SK-N-SH (cell line): ENCODE measurements around the gene BSPRY. TPM values are rescaled to one million over a fixed set of nuclear protein-coding genes. Genes with fewer than 3 reads are reported as not detected.

Experiments
- CTCF ChIA-PET: fragments of 300-600, 350-600 bp; formaldehyde crosslinking; extraction: SDS; loops from one replicate; lab custom pipeline; 2021; lab: Yijun Ruan, JAX
- POLR2A ChIA-PET: fragments of 350-600 bp; sonication (Branson Sonifier 250); formaldehyde crosslinking; extraction: SDS; loops from one replicate; lab custom pipeline; 2020; ENCODE audit warnings: antibody characterized with exemption, inconsistent platforms; lab: Yijun Ruan, JAX
- DNase-seq: peaks from one replicate; pipeline ENCODE4 v3.0.0; 2012
- H2AFZ ChIP-seq: fragments of 200-600 bp; sonication (generic); 2 replicates; pipeline ENCODE4 v1.8.1; 2016; ENCODE audit warnings: antibody characterized with exemption, mild to moderate bottlenecking, low read depth
- H3F3A ChIP-seq: fragments of 200-600 bp; sonication (generic); replicated peaks from 2 replicates; pipeline ENCODE3; 2016; ENCODE audit warnings: antibody characterized with exemption, mild to moderate bottlenecking; ENCODE audit not compliant: insufficient read depth
- H3K27ac ChIP-seq, 2 experiments: fragments of 200-500 bp in 1 of 2; fragments of 200-600 bp in 1 of 2; sonication (Bioruptor generic) in 1 of 2; sonication (generic), shearing (Covaris generic) in 1 of 2; 2 replicates each; pipeline versions ENCODE4 v1.5.1 to v1.6.1; 2014 to 2016; ENCODE audit warnings: low read depth in 2 of 2, inconsistent platforms in 1 of 2, low read length in 1 of 2, mild to moderate bottlenecking in 1 of 2, mixed read lengths in 1 of 2
- H3K27me3 ChIP-seq: fragments of 200-600 bp; sonication (generic), shearing (Covaris generic); 2 replicates; pipeline ENCODE4 v1.6.1; 2016; ENCODE audit warnings: mixed run types; ENCODE audit not compliant: insufficient read depth
- H3K36me3 ChIP-seq, 2 experiments: fragments of 200-500 bp in 1 of 2; fragments of 200-600 bp in 1 of 2; sonication (Bioruptor generic) in 1 of 2; sonication (generic) in 1 of 2; replicated peaks in 1 of 2; 2 replicates each; pipeline versions ENCODE3 to v1.5.1; 2014 to 2016; ENCODE audit warnings: low read length in 1 of 2, mild to moderate bottlenecking in 1 of 2; ENCODE audit not compliant: insufficient read depth in 2 of 2, control insufficient read depth in 1 of 2
- H3K4me1 ChIP-seq, 2 experiments: fragments of 200-500 bp in 1 of 2; fragments of 200-600 bp in 1 of 2; sonication (Bioruptor generic) in 1 of 2; sonication (generic), shearing (Covaris generic) in 1 of 2; 2 replicates each; pipeline versions ENCODE4 v1.5.1 to v1.6.1; 2014 to 2016; ENCODE audit warnings: low read depth in 1 of 2, low read length in 1 of 2, mixed run types in 1 of 2; ENCODE audit not compliant: insufficient read depth in 2 of 2, control insufficient read depth in 1 of 2
- H3K4me2 ChIP-seq: fragments of 200-600 bp; sonication (generic), shearing (Covaris generic); 2 replicates; pipeline ENCODE4 v1.6.1; 2017; ENCODE audit warnings: mixed run types
- H3K4me3 ChIP-seq, 2 experiments: fragments of 200-500 bp in 1 of 2; fragments of 200-600 bp in 1 of 2; sonication (Bioruptor generic) in 1 of 2; sonication (generic), shearing (Covaris generic) in 1 of 2; 2 replicates each; pipeline versions ENCODE4 v1.5.1 to v1.8.1; 2014 to 2016; ENCODE audit warnings: low read depth in 2 of 2, inconsistent platforms in 1 of 2, low read length in 1 of 2, mild to moderate bottlenecking in 1 of 2, mixed read lengths in 1 of 2, moderate library complexity in 1 of 2
- H3K79me2 ChIP-seq: fragments of 200-600 bp; sonication (generic); 2 replicates; pipeline ENCODE4 v1.8.1; 2017; ENCODE audit warnings: mild to moderate bottlenecking; ENCODE audit not compliant: insufficient read depth
- H3K9ac ChIP-seq: fragments of 200-600 bp; sonication (generic); 2 replicates; pipeline ENCODE4 v1.6.1; 2017; ENCODE audit warnings: mixed run types
- H3K9me2 ChIP-seq: fragments of 200-600 bp; sonication (generic); 2 replicates; pipeline ENCODE4 v1.6.1; 2017; ENCODE audit warnings: mixed run types
- H3K9me3 ChIP-seq: fragments of 200-600 bp; sonication (generic); 2 replicates; pipeline ENCODE4 v1.6.1; 2017; ENCODE audit warnings: mixed run types, mild to moderate bottlenecking, moderate library complexity
- H4K20me1 ChIP-seq: fragments of 200-600 bp; sonication (generic); 2 replicates; pipeline ENCODE4 v1.6.1; 2017; ENCODE audit warnings: mild to moderate bottlenecking, mixed run types; ENCODE audit not compliant: insufficient read depth
- CHD2 ChIP-seq: fragments of 150-350 bp; IDR thresholded peaks from 2 replicates; pipeline ENCODE4 v1.6.1; 2018; ENCODE audit warnings: low read length; ENCODE audit not compliant: partially characterized antibody
- ELF1 ChIP-seq: IDR thresholded peaks from 2 replicates; pipeline ENCODE4 v1.4.0; 2012
- FOSL2 ChIP-seq: IDR thresholded peaks from 2 replicates; pipeline ENCODE4 v1.4.0; 2012; ENCODE audit warnings: low read depth, mild to moderate bottlenecking, moderate library complexity, borderline replicate concordance
- FOXM1 ChIP-seq: IDR thresholded peaks from 2 replicates; pipeline ENCODE4 v1.4.0; 2012; ENCODE audit warnings: low read depth, mild to moderate bottlenecking
- GATA2 ChIP-seq: sonication (generic); formaldehyde crosslinking; IDR thresholded peaks from 2 replicates; pipeline ENCODE4 v1.5.0; 2020; ENCODE audit warnings: mild to moderate bottlenecking, missing genetic modification reagents
- IRF3 ChIP-seq: fragments of 150-350 bp; IDR thresholded peaks from 2 replicates; pipeline ENCODE4 v1.6.1; 2016; ENCODE audit warnings: mild to moderate bottlenecking, low read depth, low read length
- JUND ChIP-seq: IDR thresholded peaks from 2 replicates; pipeline ENCODE4 v1.4.0; 2012
- MEF2A ChIP-seq: IDR thresholded peaks from 2 replicates; pipeline ENCODE4 v1.4.0; 2012; ENCODE audit warnings: low read depth, borderline replicate concordance
- MXI1 ChIP-seq: IDR thresholded peaks from 2 replicates; pipeline ENCODE4 v1.6.1; 2012; ENCODE audit warnings: mild to moderate bottlenecking, low read depth, low read length, improper control_type of control experiment
- NRF1 ChIP-seq: IDR thresholded peaks from 2 replicates; pipeline ENCODE4 v1.6.1; 2012; ENCODE audit warnings: low read depth, mild to moderate bottlenecking, low read length
- POLR2AphosphoS5 ChIP-seq: IDR thresholded peaks from 2 replicates; pipeline ENCODE4 v1.6.1; 2012; ENCODE audit warnings: low read depth, low read length
- RAD21 ChIP-seq: IDR thresholded peaks from 2 replicates; pipeline ENCODE4 v1.6.1; 2012; ENCODE audit warnings: mild to moderate bottlenecking, low read length
- RCOR1 ChIP-seq: fragments of 150-350 bp; IDR thresholded peaks from 2 replicates; pipeline ENCODE4 v1.6.1; 2017; ENCODE audit warnings: antibody characterized with exemption, low read length
- RXRA ChIP-seq: IDR thresholded peaks from 2 replicates; pipeline ENCODE4 v1.4.0; 2012; ENCODE audit warnings: low read depth, mild to moderate bottlenecking, borderline replicate concordance
- SIN3A ChIP-seq: IDR thresholded peaks from 2 replicates; pipeline ENCODE4 v1.6.1; 2012; ENCODE audit warnings: low read depth, mild to moderate bottlenecking, low read length, moderate library complexity, borderline replicate concordance
- TAF1 ChIP-seq: IDR thresholded peaks from 2 replicates; pipeline ENCODE4 v1.6.1; 2012; ENCODE audit warnings: low read depth, mild to moderate bottlenecking, low read length, moderate library complexity, borderline replicate concordance
- TEAD4 ChIP-seq: IDR thresholded peaks from 2 replicates; pipeline ENCODE4 v1.4.0; 2012; ENCODE audit warnings: mild to moderate bottlenecking, borderline replicate concordance; ENCODE audit not compliant: insufficient read depth
- USF1 ChIP-seq: IDR thresholded peaks from 2 replicates; pipeline ENCODE4 v1.4.0; 2012; ENCODE audit warnings: low read depth, borderline replicate concordance
- YY1 ChIP-seq: IDR thresholded peaks from 2 replicates; pipeline ENCODE4 v1.4.0; 2012; ENCODE audit warnings: low read depth, mild to moderate bottlenecking
- WGBS: methylation state at CpG from one replicate; pipeline ENCODE4 v1.1.6; 2017; ENCODE audit warnings: low lambda C conversion rate; 5-methylcytosine and 5-hydroxymethylcytosine counted together
- polyA plus RNA-seq, 3 experiments: library from polyadenylated mRNA; depleted of rRNA; stranded (reverse); fragments of >200 nt; gene quantifications; 2 replicates each; pipeline ENCODE4 v1.2.3, GENCODE V29; 2012
- TF ChIP-seq, protein P1 (sequence below): IDR thresholded peaks from 2 replicates; pipeline ENCODE4 v1.6.1; 2012; ENCODE audit warnings: mild to moderate bottlenecking, low read depth, low read length, moderate library complexity
- TF ChIP-seq, protein P2 (sequence below): IDR thresholded peaks from 2 replicates; pipeline ENCODE4; 2012

BSPRY gene
- polyA plus RNA-seq, 1 of the 3 experiments (the other 2 are of a cell fraction): not detected

- no peak overlapping the region for H3K4me2 ChIP-seq
- peak; percentile 4 for DNase-seq
- no peak overlapping the region for H3K4me3 ChIP-seq
- H3K27ac ChIP-seq: no peak overlapping the region
- peaks cover 6% of the 10 kb centered on the region for H3K79me2 ChIP-seq
- no peaks in the 10 kb centered on the region for H3K9me3 ChIP-seq
- no peaks in the 10 kb centered on the region for H4K20me1 ChIP-seq
- no peak overlapping the region for H2AFZ ChIP-seq
- peaks cover 6% of the 10 kb centered on the region for H3F3A ChIP-seq
- no peak overlapping the region for H3K9ac ChIP-seq
- TF ChIP-seq SIN3A: no peak
- no peak for TF ChIP-seq RAD21
- no peak for TF ChIP-seq RCOR1
- TF ChIP-seq, protein P1, sequence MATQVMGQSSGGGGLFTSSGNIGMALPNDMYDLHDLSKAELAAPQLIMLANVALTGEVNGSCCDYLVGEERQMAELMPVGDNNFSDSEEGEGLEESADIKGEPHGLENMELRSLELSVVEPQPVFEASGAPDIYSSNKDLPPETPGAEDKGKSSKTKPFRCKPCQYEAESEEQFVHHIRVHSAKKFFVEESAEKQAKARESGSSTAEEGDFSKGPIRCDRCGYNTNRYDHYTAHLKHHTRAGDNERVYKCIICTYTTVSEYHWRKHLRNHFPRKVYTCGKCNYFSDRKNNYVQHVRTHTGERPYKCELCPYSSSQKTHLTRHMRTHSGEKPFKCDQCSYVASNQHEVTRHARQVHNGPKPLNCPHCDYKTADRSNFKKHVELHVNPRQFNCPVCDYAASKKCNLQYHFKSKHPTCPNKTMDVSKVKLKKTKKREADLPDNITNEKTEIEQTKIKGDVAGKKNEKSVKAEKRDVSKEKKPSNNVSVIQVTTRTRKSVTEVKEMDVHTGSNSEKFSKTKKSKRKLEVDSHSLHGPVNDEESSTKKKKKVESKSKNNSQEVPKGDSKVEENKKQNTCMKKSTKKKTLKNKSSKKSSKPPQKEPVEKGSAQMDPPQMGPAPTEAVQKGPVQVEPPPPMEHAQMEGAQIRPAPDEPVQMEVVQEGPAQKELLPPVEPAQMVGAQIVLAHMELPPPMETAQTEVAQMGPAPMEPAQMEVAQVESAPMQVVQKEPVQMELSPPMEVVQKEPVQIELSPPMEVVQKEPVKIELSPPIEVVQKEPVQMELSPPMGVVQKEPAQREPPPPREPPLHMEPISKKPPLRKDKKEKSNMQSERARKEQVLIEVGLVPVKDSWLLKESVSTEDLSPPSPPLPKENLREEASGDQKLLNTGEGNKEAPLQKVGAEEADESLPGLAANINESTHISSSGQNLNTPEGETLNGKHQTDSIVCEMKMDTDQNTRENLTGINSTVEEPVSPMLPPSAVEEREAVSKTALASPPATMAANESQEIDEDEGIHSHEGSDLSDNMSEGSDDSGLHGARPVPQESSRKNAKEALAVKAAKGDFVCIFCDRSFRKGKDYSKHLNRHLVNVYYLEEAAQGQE: no peak
- no peak for TF ChIP-seq POLR2AphosphoS5
- no peak for TF ChIP-seq FOSL2
- TF ChIP-seq JUND: no peak
- TF ChIP-seq NRF1: no peak
- no peak for TF ChIP-seq MEF2A
- no peak for TF ChIP-seq RXRA
- no peak for TF ChIP-seq CHD2
- TF ChIP-seq USF1: no peak
- no peak for TF ChIP-seq YY1
- ChIA-PET POLR2A (no interaction called here), CTCF (no interaction called here)
- 80% methylated on average over 3 of the region's 3 CpGs for WGBS
- H3K27me3 ChIP-seq: no peaks in the 10 kb centered on the region
- H3K4me1 ChIP-seq: peaks cover 8 to 10% of the 10 kb centered on the region in 2 experiments; a peak in 1 of 4 replicates
- H3K9me2 ChIP-seq: no peaks in the 10 kb centered on the region
- peaks cover 0 to 3% of the 10 kb centered on the region in 2 experiments for H3K36me3 ChIP-seq
Measured at GRCh38 chr9:113397203-113397631, 47.9 kb downstream of the BSPRY start.

DNA sequence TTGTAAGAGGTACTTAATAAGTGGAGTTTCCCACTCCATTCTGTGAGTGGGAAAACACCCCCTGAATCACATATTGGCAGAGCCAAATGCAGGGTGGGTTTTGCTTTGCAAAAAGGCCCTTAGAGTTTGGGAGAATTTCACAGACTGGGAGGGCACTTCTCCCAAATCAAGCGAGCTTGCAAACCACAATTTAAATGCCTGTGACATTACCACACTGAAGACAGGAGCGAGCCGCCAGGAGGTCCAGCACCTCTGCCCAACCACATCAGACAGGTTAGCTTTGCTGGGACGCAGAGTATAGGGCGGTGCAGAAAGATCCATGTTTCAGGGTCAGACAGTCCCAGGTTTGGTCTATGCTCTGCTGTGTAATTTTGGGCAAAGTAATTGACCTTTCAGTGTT lies 49.5 kb downstream of the BSPRY start:
- POLR2A ChIA-PET: no interaction called here
- Histone ChIP-seq H3K27ac (no peak overlapping the region), H3K4me3 (no peak overlapping the region), H4K20me1 (no peaks in the 10 kb centered on the region), H3K4me1 (peaks cover 8 to 10% of the 10 kb centered on the region in 2 experiments; a peak in 1 of 4 replicates), H2AFZ (no peak overlapping the region), H3K9me2 (no peaks in the 10 kb centered on the region), H3K79me2 (peaks cover 6% of the 10 kb centered on the region), H3K4me2 (peak overlapping the region; percentile 47), H3K27me3 (no peaks in the 10 kb centered on the region), H3K9ac (no peak overlapping the region), H3F3A (peaks cover 6% of the 10 kb centered on the region), H3K36me3 (no peaks in the 10 kb centered on the region), H3K9me3 (no peaks in the 10 kb centered on the region)
- WGBS: 95% methylated on average over 5 of the region's 5 CpGs
- CTCF ChIA-PET: interaction anchor here (0.9 to 14.1 kb wide), 5 partner anchors 11 to 192 kb away, joined by 3 to 145 read pairs (median 6); partner anchors contain the start of genes C9orf43 and POLE3
- no peak for DNase-seq
- TF ChIP-seq IRF3 (no peak), GATA2 (CRISPR knock-in tag) (no peak), ELF1 (no peak), USF1 (no peak), RXRA (no peak), MXI1 (no peak), FOXM1 (no peak), TEAD4 (no peak), JUND (no peak), TAF1 (no peak), FOSL2 (no peak)
- TF ChIP-seq, protein P2, sequence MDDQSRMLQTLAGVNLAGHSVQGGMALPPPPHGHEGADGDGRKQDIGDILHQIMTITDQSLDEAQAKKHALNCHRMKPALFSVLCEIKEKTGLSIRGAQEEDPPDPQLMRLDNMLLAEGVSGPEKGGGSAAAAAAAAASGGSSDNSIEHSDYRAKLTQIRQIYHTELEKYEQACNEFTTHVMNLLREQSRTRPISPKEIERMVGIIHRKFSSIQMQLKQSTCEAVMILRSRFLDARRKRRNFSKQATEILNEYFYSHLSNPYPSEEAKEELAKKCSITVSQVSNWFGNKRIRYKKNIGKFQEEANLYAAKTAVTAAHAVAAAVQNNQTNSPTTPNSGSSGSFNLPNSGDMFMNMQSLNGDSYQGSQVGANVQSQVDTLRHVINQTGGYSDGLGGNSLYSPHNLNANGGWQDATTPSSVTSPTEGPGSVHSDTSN: no peak
